Activated CD4-positive, alpha-beta T cell treated with anti-CD3 and anti-CD28 coated beads, Interleukin-2, amount 50 U/mL, for 48 hours (primary cell): Measurements from ENCODE around the gene PRSS33.

Source experiments
- DNase-seq, 2 experiments: peaks; one replicate each; pipeline ENCODE4 v3.0.0-alpha.2; 2020

Gene PRSS33

GRCh38 chr16:2787406-2787805, at the start of gene PRSS33:
PRSS33 (minus strand) TSS chr16:2787560; CDS start chr16:2786547, 1,013 bp downstream.
- DNase-seq = no peak

- DNase-seq = no peak
Measured at GRCh38 chr16:2836646-2837508, 49.5 kb upstream of the PRSS33 start.

- no peak for DNase-seq
Measured at GRCh38 chr16:2835638-2836493, 48.5 kb upstream of the PRSS33 start.

- no peak for DNase-seq
Measured at GRCh38 chr16:2834968-2835367, 47.6 kb upstream of the PRSS33 start.

GRCh38 chr16:2833776-2834175, 46.4 kb upstream of the PRSS33 start:
- DNase-seq = no peak

- no peak for DNase-seq
Measured at GRCh38 chr16:2831203-2831602, 43.8 kb upstream of the PRSS33 start.

- DNase-seq = no peak
Measured at GRCh38 chr16:2830355-2830695, 43.0 kb upstream of the PRSS33 start.

GRCh38 chr16:2829501-2830354, 42.4 kb upstream of the PRSS33 start, which contains the start of gene ZG16B:
ZG16B (plus strand) TSS chr16:2830303; CDS start chr16:2830442, 139 bp downstream.
- no peak for DNase-seq

- DNase-seq = no peak
Measured at GRCh38 chr16:2828876-2829430, 41.6 kb upstream of the PRSS33 start.

- DNase-seq = no peak
Measured at GRCh38 chr16:2828521-2828840, 41.1 kb upstream of the PRSS33 start.

- DNase-seq = no peak
Measured at GRCh38 chr16:2827831-2828520, 40.6 kb upstream of the PRSS33 start.

- DNase-seq = no peak
Measured at GRCh38 chr16:2827374-2827791, 40.0 kb upstream of the PRSS33 start.

GRCh38 chr16:2826591-2827373, 39.4 kb upstream of the PRSS33 start:
- no peak for DNase-seq

GRCh38 chr16:2825906-2826305, 38.5 kb upstream of the PRSS33 start:
- no peak for DNase-seq

- no peak for DNase-seq
Measured at GRCh38 chr16:2825049-2825742, 37.8 kb upstream of the PRSS33 start.

GRCh38 chr16:2824626-2825025, 37.3 kb upstream of the PRSS33 start:
- DNase-seq = no peak

- no peak for DNase-seq
Measured at GRCh38 chr16:2822496-2822895, 35.1 kb upstream of the PRSS33 start.

GRCh38 chr16:2822158-2822495, 34.8 kb upstream of the PRSS33 start:
- no peak for DNase-seq

- no peak for DNase-seq
Measured at GRCh38 chr16:2821487-2822157, 34.3 kb upstream of the PRSS33 start.

GRCh38 chr16:2820836-2821486, 33.6 kb upstream of the PRSS33 start:
- DNase-seq = no peak
